ENCODE results near the gene CSF1R.

DNA sequence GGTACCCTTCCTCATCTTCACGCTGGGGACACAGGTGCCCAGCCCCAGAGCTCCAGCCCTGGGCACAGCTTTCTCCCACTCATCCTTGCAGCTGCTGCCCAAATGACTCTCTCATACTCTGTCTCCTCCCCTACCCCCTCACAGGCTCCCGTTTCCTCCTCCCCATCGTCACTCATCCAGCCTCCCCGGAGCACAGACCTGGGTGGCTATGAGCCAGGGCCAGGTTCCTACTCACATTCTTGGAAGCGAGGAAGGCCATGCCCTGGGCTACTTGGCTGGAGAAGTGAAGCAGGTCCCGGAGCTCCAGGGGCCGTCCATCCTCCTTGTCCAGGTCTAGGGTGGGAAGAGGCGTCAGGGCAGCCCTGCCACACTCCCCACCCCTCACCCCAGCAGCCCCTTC lies 29.3 kb downstream of the CSF1R start:
- TF ChIP-seq, protein P1, sequence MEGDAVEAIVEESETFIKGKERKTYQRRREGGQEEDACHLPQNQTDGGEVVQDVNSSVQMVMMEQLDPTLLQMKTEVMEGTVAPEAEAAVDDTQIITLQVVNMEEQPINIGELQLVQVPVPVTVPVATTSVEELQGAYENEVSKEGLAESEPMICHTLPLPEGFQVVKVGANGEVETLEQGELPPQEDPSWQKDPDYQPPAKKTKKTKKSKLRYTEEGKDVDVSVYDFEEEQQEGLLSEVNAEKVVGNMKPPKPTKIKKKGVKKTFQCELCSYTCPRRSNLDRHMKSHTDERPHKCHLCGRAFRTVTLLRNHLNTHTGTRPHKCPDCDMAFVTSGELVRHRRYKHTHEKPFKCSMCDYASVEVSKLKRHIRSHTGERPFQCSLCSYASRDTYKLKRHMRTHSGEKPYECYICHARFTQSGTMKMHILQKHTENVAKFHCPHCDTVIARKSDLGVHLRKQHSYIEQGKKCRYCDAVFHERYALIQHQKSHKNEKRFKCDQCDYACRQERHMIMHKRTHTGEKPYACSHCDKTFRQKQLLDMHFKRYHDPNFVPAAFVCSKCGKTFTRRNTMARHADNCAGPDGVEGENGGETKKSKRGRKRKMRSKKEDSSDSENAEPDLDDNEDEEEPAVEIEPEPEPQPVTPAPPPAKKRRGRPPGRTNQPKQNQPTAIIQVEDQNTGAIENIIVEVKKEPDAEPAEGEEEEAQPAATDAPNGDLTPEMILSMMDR (conservative IDR thresholded peaks at IDR 0.05) = no peak
- no peak for TF ChIP-seq ZFX (IDR thresholded peaks at IDR 0.05)

Data from C4-2B (cell line).